GM10248 (cell line): ENCODE results near the gene CAMTA1.

Experiments used
- CTCF ChIA-PET: fragments of 300-600 bp; sonication (Branson Sonifier 250); formaldehyde crosslinking; extraction: SDS; loops from one replicate; lab custom pipeline; 2021; ENCODE audit warnings: antibody characterized with exemption; lab: Yijun Ruan, JAX
- POLR2A ChIA-PET: fragments of 350-650 bp; sonication (Branson Sonifier 250); formaldehyde crosslinking; extraction: SDS; loops from one replicate; lab custom pipeline; 2020; ENCODE audit warnings: antibody characterized with exemption; lab: Yijun Ruan, JAX
- DNase-seq: peaks from one replicate; pipeline ENCODE4 v3.0.0; 2012; ENCODE audit errors: extremely low spot score
- TF ChIP-seq, protein P1 (sequence below): IDR thresholded peaks from 2 replicates; pipeline ENCODE4 v1.5.1; 2012; ENCODE audit warnings: mild to moderate bottlenecking, low read depth; ENCODE audit errors: extremely low read depth, missing control alignments, control extremely low read depth

The CAMTA1 gene

DNA sequence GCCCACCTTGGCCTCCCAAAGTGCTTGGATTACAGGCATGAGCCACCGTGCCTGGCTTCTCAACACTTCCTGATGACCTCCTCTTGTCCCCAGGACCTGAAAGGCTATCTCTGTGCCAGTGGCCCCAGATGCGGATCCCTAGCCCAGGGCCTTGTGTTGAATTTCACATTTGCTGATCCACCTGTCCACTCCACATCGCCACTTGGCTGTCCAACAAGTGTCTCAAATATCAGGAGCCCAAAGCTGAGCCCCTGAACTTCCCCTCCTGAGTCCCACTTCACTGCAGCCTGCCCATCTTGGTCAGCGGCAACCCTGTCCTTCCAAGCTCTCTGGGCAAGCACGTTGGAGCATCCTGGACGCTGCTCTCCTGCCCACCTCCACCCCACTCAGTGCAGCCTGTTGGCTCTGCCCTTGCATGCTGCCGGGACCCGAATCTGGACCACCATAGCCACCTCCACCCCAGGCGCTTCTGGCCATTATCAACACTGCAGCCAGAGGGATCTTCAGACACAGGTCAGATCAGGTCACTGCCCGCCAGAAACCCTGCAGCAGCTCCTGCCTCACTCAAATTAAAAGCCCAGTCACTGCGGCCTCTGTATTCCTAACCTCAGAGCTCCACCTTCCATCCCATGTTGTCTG lies 633.3 kb downstream of the CAMTA1 start:
- TF ChIP-seq, protein P1, sequence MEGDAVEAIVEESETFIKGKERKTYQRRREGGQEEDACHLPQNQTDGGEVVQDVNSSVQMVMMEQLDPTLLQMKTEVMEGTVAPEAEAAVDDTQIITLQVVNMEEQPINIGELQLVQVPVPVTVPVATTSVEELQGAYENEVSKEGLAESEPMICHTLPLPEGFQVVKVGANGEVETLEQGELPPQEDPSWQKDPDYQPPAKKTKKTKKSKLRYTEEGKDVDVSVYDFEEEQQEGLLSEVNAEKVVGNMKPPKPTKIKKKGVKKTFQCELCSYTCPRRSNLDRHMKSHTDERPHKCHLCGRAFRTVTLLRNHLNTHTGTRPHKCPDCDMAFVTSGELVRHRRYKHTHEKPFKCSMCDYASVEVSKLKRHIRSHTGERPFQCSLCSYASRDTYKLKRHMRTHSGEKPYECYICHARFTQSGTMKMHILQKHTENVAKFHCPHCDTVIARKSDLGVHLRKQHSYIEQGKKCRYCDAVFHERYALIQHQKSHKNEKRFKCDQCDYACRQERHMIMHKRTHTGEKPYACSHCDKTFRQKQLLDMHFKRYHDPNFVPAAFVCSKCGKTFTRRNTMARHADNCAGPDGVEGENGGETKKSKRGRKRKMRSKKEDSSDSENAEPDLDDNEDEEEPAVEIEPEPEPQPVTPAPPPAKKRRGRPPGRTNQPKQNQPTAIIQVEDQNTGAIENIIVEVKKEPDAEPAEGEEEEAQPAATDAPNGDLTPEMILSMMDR = no peak
- POLR2A ChIA-PET = no interaction called here
- no peak for DNase-seq
- CTCF ChIA-PET = no interaction called here

- TF ChIP-seq, protein P1 = no peak
- ChIA-PET POLR2A (no interaction called here), CTCF (interaction anchor here (1.4 kb wide), 1 partner anchor 11 kb away, joined by 3 read pairs; no protein-coding TSS in a partner anchor)
- no peak for DNase-seq
Measured at GRCh38 chr1:7420098-7420445, 634.8 kb downstream of the CAMTA1 start.

- DNase-seq = no peak
- TF ChIP-seq, protein P1 = no peak
- ChIA-PET POLR2A (no interaction called here), CTCF (interaction anchor here (1.4 kb wide), 1 partner anchor 12 kb away, joined by 3 read pairs; no protein-coding TSS in a partner anchor)
Measured at GRCh38 chr1:7420470-7421100, 635.3 kb downstream of the CAMTA1 start.

GRCh38 chr1:7421471-7422075 lies 636.3 kb downstream of the CAMTA1 start:
- no peak for DNase-seq
- TF ChIP-seq, protein P1 = no peak
- ChIA-PET POLR2A (no interaction called here), CTCF (no interaction called here)

- TF ChIP-seq, protein P1 = no peak
- ChIA-PET POLR2A (no interaction called here), CTCF (no interaction called here)
- DNase-seq = no peak
Measured at GRCh38 chr1:7422081-7422480, 636.8 kb downstream of the CAMTA1 start.

GRCh38 chr1:7422561-7422960 lies 637.3 kb downstream of the CAMTA1 start:
- POLR2A ChIA-PET = no interaction called here
- CTCF ChIA-PET = no interaction called here
- no peak for DNase-seq
- TF ChIP-seq, protein P1 = no peak
